Vagina (tissue), 2 donors: Measurements from ENCODE around the gene SSNA1. TPM values are rescaled to one million over a fixed set of nuclear protein-coding genes. Genes with fewer than 3 reads are reported as not detected.
A peak's percentile ranks its signal among the peaks of the same experiment; 100 is the strongest.

ENCODE experiments used
- DNase-seq, 2 donors: peaks; one replicate each; pipeline ENCODE4 v3.0.0-alpha.2; 2017; ENCODE audit errors: extremely low spot score in 2 of 2
- H3K27ac ChIP-seq: fragments of 200-600 bp; sonication (generic); one replicate; pipeline ENCODE4 v1.5.1; 2019
- H3K27me3 ChIP-seq: fragments of 200-600 bp; sonication (generic); one replicate; pipeline ENCODE4 v1.5.1; 2019
- H3K36me3 ChIP-seq, 2 donors: fragments of 200-600 bp; sonication (generic); one replicate each; pipeline ENCODE4 v1.5.1; 2017 to 2019
- H3K4me1 ChIP-seq: fragments of 200-600 bp; sonication (generic); one replicate; pipeline ENCODE4 v1.5.1; 2019
- H3K4me3 ChIP-seq, 2 donors: fragments of 200-600 bp; sonication (generic); 1 replicate in 1 of 2; 2 replicates in 1 of 2; pipeline ENCODE4 v1.5.1; 2016 to 2019
- H3K9me3 ChIP-seq: fragments of 200-600 bp; sonication (generic); one replicate; pipeline ENCODE4 v1.5.1; 2019
- CTCF ChIP-seq, 3 experiments: fragments of 450-650 bp in 2 of 3; fragments of 200-600 bp in 1 of 3; sonication (generic) in 1 of 3; IDR thresholded peaks; one replicate each; pipeline ENCODE4 v1.5.1; 2017 to 2019; ENCODE audit warnings: antibody characterized with exemption in 3 of 3, mild to moderate bottlenecking in 2 of 3, moderate library complexity in 2 of 3
- POLR2A ChIP-seq, 2 donors: fragments of 450-650 bp; IDR thresholded peaks; one replicate each; pipeline ENCODE4 v1.6.1; 2017; ENCODE audit warnings: antibody characterized with exemption in 2 of 2, mild to moderate bottlenecking in 2 of 2, moderate library complexity in 2 of 2
- POLR2AphosphoS5 ChIP-seq, 2 donors: sonication (generic); formaldehyde crosslinking; IDR thresholded peaks; one replicate each; pipeline ENCODE4 v1.9.0; 2017; ENCODE audit warnings: antibody characterized with exemption in 2 of 2, mild to moderate bottlenecking in 2 of 2, low read depth in 1 of 2; ENCODE audit not compliant: insufficient read depth in 1 of 2
- intact Hi-C: fragments of 100-400 bp; cut with DNase I; formaldehyde crosslinking; loops from one replicate; pipeline ENCODE4 v1.15.1; 2023
- total RNA-seq: library from RNA; depleted of rRNA; stranded (reverse); fragments of >200 nt; gene quantifications from one replicate; pipeline ENCODE4 v1.2.3, GENCODE V29; 2016

Gene SSNA1
- total RNA-seq, 1 donor from 2014 or later = 49.8 TPM

- Histone ChIP-seq H3K27me3 (peaks cover 4% of the 10 kb centered on the region), H3K9me3 (no peaks in the 10 kb centered on the region), H3K4me1 (peaks cover 30% of the 10 kb centered on the region), H3K27ac (no peak overlapping the region), H3K4me3 (no peak overlapping the region), H3K36me3 (no peaks in the 10 kb centered on the region)
- intact Hi-C loops = no loop called here
- TF ChIP-seq POLR2A (IDR thresholded peaks at IDR 0.05) (no peak), CTCF (IDR thresholded peaks at IDR 0.05) (no peak), POLR2AphosphoS5 (IDR thresholded peaks at IDR 0.05; ENCODE audit: insufficient read depth in 1 of 2, low read depth in 1 of 2) (no peak)
- DNase-seq = no peak
These were observed 45.7 kb downstream of the SSNA1 start for GRCh38 chr9:137234055-137234697.

- Histone ChIP-seq H3K27me3 (peaks cover 4% of the 10 kb centered on the region), H3K36me3 (no peaks in the 10 kb centered on the region), H3K4me1 (peaks cover 36% of the 10 kb centered on the region), H3K4me3 (no peak overlapping the region), H3K27ac (no peak overlapping the region), H3K9me3 (no peaks in the 10 kb centered on the region)
- TF ChIP-seq CTCF (IDR thresholded peaks at IDR 0.05) (no peak), POLR2AphosphoS5 (IDR thresholded peaks at IDR 0.05; ENCODE audit: insufficient read depth in 1 of 2, low read depth in 1 of 2) (no peak), POLR2A (IDR thresholded peaks at IDR 0.05) (no peak)
- intact Hi-C loops = no loop called here
- no peak for DNase-seq
These were observed 46.4 kb downstream of the SSNA1 start for GRCh38 chr9:137234758-137235423.

- DNase-seq = no peak
- TF ChIP-seq POLR2A (IDR thresholded peaks at IDR 0.05) (no peak), CTCF (IDR thresholded peaks at IDR 0.05) (no peak), POLR2AphosphoS5 (IDR thresholded peaks at IDR 0.05; ENCODE audit: insufficient read depth in 1 of 2, low read depth in 1 of 2) (no peak)
- Histone ChIP-seq H3K4me3 (peak overlapping the region; percentile 5 to 27), H3K36me3 (no peaks in the 10 kb centered on the region), H3K9me3 (no peaks in the 10 kb centered on the region), H3K27me3 (peaks cover 4% of the 10 kb centered on the region), H3K27ac (no peak overlapping the region), H3K4me1 (peaks cover 41% of the 10 kb centered on the region)
- intact Hi-C loops = no loop called here
These were observed 47.2 kb downstream of the SSNA1 start for GRCh38 chr9:137235424-137236237.

GRCh38 chr9:137236238-137236935, 47.9 kb downstream of the SSNA1 start:
- Histone ChIP-seq H3K9me3 (no peaks in the 10 kb centered on the region), H3K27me3 (peaks cover 4% of the 10 kb centered on the region), H3K4me3 (peak overlapping the region; percentile 5 to 27), H3K4me1 (peaks cover 41% of the 10 kb centered on the region), H3K27ac (no peak overlapping the region), H3K36me3 (no peaks in the 10 kb centered on the region)
- DNase-seq = no peak
- TF ChIP-seq POLR2AphosphoS5 (IDR thresholded peaks at IDR 0.05; ENCODE audit: insufficient read depth in 1 of 2, low read depth in 1 of 2) (peak; percentile 40 to 49), POLR2A (IDR thresholded peaks at IDR 0.05) (no peak), CTCF (IDR thresholded peaks at IDR 0.05) (peak; percentile 88 to 98 (median 96))
- intact Hi-C loops = no loop called here
